RWPE1 (cell line): Measurements from ENCODE around the gene ARSB.

Experiments
- CTCF ChIA-PET: fragments of 350-600 bp; sonication (Branson Sonifier 250); formaldehyde crosslinking; extraction: SDS; loops from one replicate; lab custom pipeline; 2021; lab: Yijun Ruan, JAX
- POLR2A ChIA-PET: fragments of 400-600 bp; formaldehyde crosslinking; extraction: SDS; loops from one replicate; lab custom pipeline; 2020; ENCODE audit warnings: antibody characterized with exemption; ENCODE audit not compliant: low non-redundant PET; lab: Yijun Ruan, JAX
- DNase-seq: peaks from one replicate; pipeline ENCODE4 v3.0.0; 2012; ENCODE audit warnings: low spot score
- H3K27ac ChIP-seq: fragments of 450-650 bp; 2 replicates; pipeline ENCODE4 v1.5.1; 2017
- CTCF ChIP-seq: fragments of 450-650 bp; conservative IDR thresholded peaks from 2 replicates; pipeline ENCODE4 v1.5.1; 2017; ENCODE audit warnings: low read depth, mild to moderate bottlenecking

ARSB gene

GRCh38 chr5:78985116-78985724, at the start of gene ARSB:
Gene ARSB (minus strand): TSS chr5:78985310. CDS start chr5:78985248, 62 bp downstream.
- POLR2A ChIA-PET, result interaction anchor here (0.5 kb wide), 1 partner anchor 702 kb away, joined by 3 read pairs; no protein-coding TSS in a partner anchor
- CTCF ChIA-PET, result interaction anchor here (0.6 to 2.0 kb wide), 8 partner anchors 36 to 484 kb away, joined by 3 to 5 read pairs (median 4); no protein-coding TSS in a partner anchor
- H3K27ac ChIP-seq, result peak within 1 kb of the TSS; percentile 97
- no peak for TF ChIP-seq CTCF
- DNase-seq, result no peak

GRCh38 chr5:79032782-79033181, 47.7 kb upstream of the ARSB start:
- POLR2A ChIA-PET, result no interaction called here
- DNase-seq, result no peak
- TF ChIP-seq CTCF, result no peak
- CTCF ChIA-PET, result interaction anchor here (1.3 to 3.2 kb wide), 2 partner anchors 8 to 12 kb away, joined by 3 to 20 read pairs; no protein-coding TSS in a partner anchor
- no peak overlapping the region for H3K27ac ChIP-seq

GRCh38 chr5:79032031-79032695, 47.1 kb upstream of the ARSB start:
- ChIA-PET CTCF (interaction anchor here (1.3 kb wide), 1 partner anchor 11 kb away, joined by 3 read pairs; no protein-coding TSS in a partner anchor), POLR2A (no interaction called here)
- DNase-seq, result no peak
- no peak overlapping the region for H3K27ac ChIP-seq
- TF ChIP-seq CTCF, result no peak

- H3K27ac ChIP-seq, result no peak overlapping the region
- DNase-seq, result no peak
- CTCF ChIA-PET, result no interaction called here
- POLR2A ChIA-PET, result no interaction called here
- no peak for TF ChIP-seq CTCF
Observed at GRCh38 chr5:79031485-79031867, 46.4 kb upstream of the ARSB start.

- TF ChIP-seq CTCF, result no peak
- ChIA-PET CTCF (interaction anchor here (0.7 kb wide), 2 partner anchors 144 to 169 kb away, joined by 3 to 6 read pairs; no protein-coding TSS in a partner anchor), POLR2A (no interaction called here)
- DNase-seq, result no peak
- H3K27ac ChIP-seq, result no peak overlapping the region
Observed at GRCh38 chr5:79030663-79031484, 45.8 kb upstream of the ARSB start.

- TF ChIP-seq CTCF, result peak; percentile 99
Observed at GRCh38 chr5:79025054-79025472, 40.0 kb upstream of the ARSB start.

More at GRCh38 chr5:79025054-79025472, 40.0 kb upstream of the ARSB start:
- CTCF ChIA-PET, result interaction anchor here (0.6 to 6.7 kb wide), 79 partner anchors 9 to 1959 kb away, joined by 3 to 115 read pairs (median 4); partner anchors contain the start of genes ARSB and JMY
- DNase-seq, result peak; percentile 72
- H3K27ac ChIP-seq, result no peak overlapping the region
- POLR2A ChIA-PET, result no interaction called here
